Kidney (tissue), 14 donors: ENCODE data around the gene AKAP13. TPM values are rescaled to one million over a fixed set of nuclear protein-coding genes. Genes with fewer than 3 reads are reported as not detected.
"Not testable (repeated sequence)": the region's sequence is repeated elsewhere in the genome, so short reads cannot be mapped to it uniquely, and the experiment has no call there.

Experiments
- DNase-seq, 5 donors: peaks; one replicate each; pipeline ENCODE4 v3.0.0-alpha.2; 2013 to 2020
- FAIRE-seq: peaks from 2 replicates; lab custom pipeline; 2012; peaks lifted over from hg19 to GRCh38; lab: Jason Lieb, UNC
- H3K27ac ChIP-seq, 2 donors: one replicate each; pipeline ENCODE4 v1.7.0; 2013; ENCODE audit warnings: low read depth in 2 of 2, low read length in 2 of 2, inconsistent platforms in 1 of 2
- H3K27me3 ChIP-seq: one replicate; pipeline ENCODE4 v1.7.1; 2013; ENCODE audit warnings: low read length, inconsistent platforms; ENCODE audit not compliant: control insufficient read depth, insufficient read depth
- H3K36me3 ChIP-seq, 3 donors: one replicate each; pipeline versions ENCODE4 v1.7.0 to v1.7.1; 2013; ENCODE audit warnings: low read length in 3 of 3, control low read depth in 1 of 3, inconsistent platforms in 1 of 3; ENCODE audit not compliant: insufficient read depth in 3 of 3, control insufficient read depth in 2 of 3
- H3K4me1 ChIP-seq, 3 donors: one replicate each; pipeline versions ENCODE4 v1.7.0 to v1.7.1; 2013; ENCODE audit warnings: low read length in 3 of 3, inconsistent platforms in 1 of 3, low read depth in 1 of 3; ENCODE audit not compliant: control insufficient read depth in 2 of 3, insufficient read depth in 2 of 3
- H3K4me3 ChIP-seq, 3 donors: one replicate each; pipeline versions ENCODE4 v1.7.0 to v1.8.1; 2013; ENCODE audit warnings: low read length in 3 of 3, control low read depth in 1 of 3, inconsistent platforms in 1 of 3
- H3K9ac ChIP-seq, 3 donors: one replicate each; pipeline versions ENCODE4 v1.7.0 to v1.7.1; 2013; ENCODE audit warnings: low read length in 3 of 3, control low read depth in 1 of 3, inconsistent platforms in 1 of 3
- H3K9me3 ChIP-seq, 3 donors: one replicate each; pipeline versions ENCODE4 v1.7.0 to v1.7.1; 2013; ENCODE audit warnings: low read length in 3 of 3, control low read depth in 1 of 3, inconsistent platforms in 1 of 3; ENCODE audit not compliant: control insufficient read depth in 2 of 3, insufficient read depth in 1 of 3
- intact Hi-C: fragments of 100-400 bp; cut with DNase I; formaldehyde crosslinking; loops from one replicate; pipeline ENCODE4 v1.11.1; 2022
- microRNA-seq: library from miRNA; unstranded; fragments of <30 nt; microRNA quantifications from one replicate; pipeline ENCODE4 v1.2.0, GENCODE V29; 2020
- polyA plus RNA-seq: library from polyadenylated mRNA; stranded (reverse); fragments of 350-450 nt; fragmentation: Illumina TruSeq; extraction: RNeasy Lipid Tissue Mini Kit (QIAGEN cat#74804); gene quantifications from one replicate; pipeline ENCODE4 v1.2.3, GENCODE V29; 2014; ENCODE audit warnings: low read depth, low replicate concordance; ENCODE audit not compliant: insufficient read depth
- total RNA-seq: library from RNA; stranded (reverse); fragmentation: NEBNext Ultra II Directional; extraction: Animal tissue kit (Norgen Biotek cat#: 25700); gene quantifications from one replicate; pipeline ENCODE4 v1.2.1, GENCODE V29; 2021
- TF ChIP-seq, protein P1 (sequence below): IDR thresholded peaks from 3 replicates; pipeline ENCODE4 v1.5.1; 2012; ENCODE audit warnings: mild to moderate bottlenecking, moderate library complexity, borderline replicate concordance; ENCODE audit not compliant: insufficient read depth; ENCODE audit errors: extremely low read depth
- donor health status: control.
- donor health status: control.
- donor health status: control.
- donor health status: control.
- donor health status: control.
- donor health status: DM: yes; HTN: yes; CAD: no.
- donor health status: Normal renal cell carcinoma (clear cell type).

The AKAP13 gene
- total and polyA plus RNA-seq, 2 donors from 2014 or later, result 18.8 to 174 TPM

DNA sequence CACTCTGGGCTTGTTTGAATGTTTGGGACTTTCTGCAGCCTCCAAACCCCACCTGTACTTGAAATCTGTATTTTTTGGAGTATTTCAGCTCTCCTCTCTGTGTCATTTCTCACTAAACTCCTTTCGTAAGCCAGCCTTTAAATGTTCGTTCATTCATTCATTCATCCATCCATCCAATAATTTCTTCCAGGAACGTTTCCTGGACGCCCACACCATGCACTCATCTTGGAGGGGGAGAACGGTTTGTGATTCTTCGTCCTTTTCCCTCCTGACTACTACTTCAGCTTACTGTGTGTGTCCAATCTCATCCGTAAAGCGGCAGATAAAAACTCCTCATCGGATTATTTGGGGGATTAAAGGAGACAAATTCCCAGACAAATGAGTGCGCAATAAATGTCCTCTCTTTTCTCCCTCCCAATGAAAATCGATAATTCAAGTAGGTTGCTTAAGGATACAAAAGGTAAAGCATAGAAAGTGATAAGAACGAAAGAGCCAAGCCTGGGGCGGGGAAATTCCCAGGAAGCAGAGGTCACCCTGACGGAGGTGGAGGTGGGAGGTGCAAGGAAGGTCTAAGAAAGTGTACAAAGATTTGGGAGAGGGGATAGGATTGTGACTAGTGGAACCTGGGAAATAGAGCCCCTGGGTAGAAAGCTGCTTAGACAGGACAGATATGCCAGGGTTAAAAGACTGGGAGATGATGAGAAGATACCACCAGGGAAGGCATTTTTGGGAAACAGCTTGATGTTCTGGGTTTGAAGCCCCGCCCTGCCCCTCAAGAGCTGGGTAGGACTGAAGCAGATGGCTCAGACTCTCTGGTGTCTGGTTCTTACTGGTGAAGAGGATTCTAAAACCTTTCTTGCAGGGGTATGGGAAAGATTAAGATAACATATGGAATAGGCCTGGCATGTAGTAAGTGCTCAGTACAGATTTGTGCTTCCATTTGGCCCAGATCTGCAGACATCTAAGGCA is 415.2 kb downstream of the AKAP13 start:
- TF ChIP-seq, protein P1, sequence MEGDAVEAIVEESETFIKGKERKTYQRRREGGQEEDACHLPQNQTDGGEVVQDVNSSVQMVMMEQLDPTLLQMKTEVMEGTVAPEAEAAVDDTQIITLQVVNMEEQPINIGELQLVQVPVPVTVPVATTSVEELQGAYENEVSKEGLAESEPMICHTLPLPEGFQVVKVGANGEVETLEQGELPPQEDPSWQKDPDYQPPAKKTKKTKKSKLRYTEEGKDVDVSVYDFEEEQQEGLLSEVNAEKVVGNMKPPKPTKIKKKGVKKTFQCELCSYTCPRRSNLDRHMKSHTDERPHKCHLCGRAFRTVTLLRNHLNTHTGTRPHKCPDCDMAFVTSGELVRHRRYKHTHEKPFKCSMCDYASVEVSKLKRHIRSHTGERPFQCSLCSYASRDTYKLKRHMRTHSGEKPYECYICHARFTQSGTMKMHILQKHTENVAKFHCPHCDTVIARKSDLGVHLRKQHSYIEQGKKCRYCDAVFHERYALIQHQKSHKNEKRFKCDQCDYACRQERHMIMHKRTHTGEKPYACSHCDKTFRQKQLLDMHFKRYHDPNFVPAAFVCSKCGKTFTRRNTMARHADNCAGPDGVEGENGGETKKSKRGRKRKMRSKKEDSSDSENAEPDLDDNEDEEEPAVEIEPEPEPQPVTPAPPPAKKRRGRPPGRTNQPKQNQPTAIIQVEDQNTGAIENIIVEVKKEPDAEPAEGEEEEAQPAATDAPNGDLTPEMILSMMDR, result no peak
- Histone ChIP-seq H3K36me3 (no peaks in the 10 kb centered on the region), H3K27ac (peak overlapping the region in 1 of 2 donors; percentile 20), H3K27me3 (no peaks in the 10 kb centered on the region), H3K9ac (peak overlapping the region; percentile 24 to 54 (median 51)), H3K4me3 (peak overlapping the region; percentile 56 to 74 (median 70)), H3K4me1 (peaks cover 0 to 21% (median 12%) of the 10 kb centered on the region in 3 donors), H3K9me3 (no peaks in the 10 kb centered on the region)
- FAIRE-seq, result no peak
- peak in 1 of 5 donors; percentile 10 for DNase-seq
- intact Hi-C loops, result no loop called here

DNA sequence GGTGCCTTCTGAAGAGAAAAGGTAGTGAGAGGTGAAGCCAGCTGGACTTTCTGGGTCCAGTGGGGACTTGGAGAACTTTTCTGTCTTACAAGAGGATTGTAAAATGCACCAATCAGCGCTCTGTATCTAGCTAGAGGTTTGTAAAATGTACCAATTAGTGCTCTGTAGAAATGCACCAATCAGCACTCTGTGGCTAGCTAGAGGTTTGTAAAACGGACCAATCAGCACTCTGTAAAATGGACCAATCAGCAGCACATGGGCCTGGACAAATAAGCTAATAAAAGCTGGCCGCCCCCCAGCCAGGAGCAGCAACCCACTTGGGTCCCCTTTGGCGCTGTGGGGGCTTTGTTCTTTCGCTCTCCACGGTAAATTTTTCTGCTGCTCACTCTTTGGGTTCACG is 416.0 kb downstream of the AKAP13 start:
- DNase-seq, result peak in 1 of 5 donors; percentile 26
- peaks cover 0 to 21% (median 12%) of the 10 kb centered on the region in 3 donors for H3K4me1 ChIP-seq
- intact Hi-C loops, H3K27me3 ChIP-seq, H3K4me3 ChIP-seq, FAIRE-seq, H3K27ac ChIP-seq, H3K9ac ChIP-seq, H3K36me3 ChIP-seq, H3K9me3 ChIP-seq: not testable (repeated sequence)

Small RNA genes within 50 kb of the gene (microRNA-seq; reads per million reads assigned to microRNA genes)
- gene MIR1276, result not detected
- 8.1 reads per million, percentile 17 among the genes with 10 or more reads in this experiment for gene MIR7706
